Activated naive CD8-positive, alpha-beta T cell treated with anti-CD3 and anti-CD28 coated beads, Interleukin-2, amount 10 ng/mL, durations not matched to agents 7 days and 5 days (primary cell): ENCODE measurements around the gene PLEKHM1. TPM values are rescaled to one million over a fixed set of nuclear protein-coding genes. Genes with fewer than 3 reads are reported as not detected.
"Not testable (repeated sequence)": the region's sequence is repeated elsewhere in the genome, so short reads cannot be mapped to it uniquely, and the experiment has no call there.

Experiments used
- ATAC-seq: fragments of 150-1000 bp; cut with Tn5 transposase; one replicate; pipeline ENCODE4 v1.10.0; 2021; ENCODE audit warnings: low read depth, moderate library complexity
- POLR2A ChIA-PET: fragments of 350-600 bp; sonication (Branson Sonifier 250); formaldehyde crosslinking; loops from one replicate; lab custom pipeline; 2021; ENCODE audit warnings: antibody characterized with exemption; lab: Charles Lee
- DNase-seq: peaks from one replicate; pipeline ENCODE4 v3.0.0; 2021
- H3K27ac Mint-ChIP-seq: one replicate; pipeline ENCODE4 v1.8.0; 2022; ENCODE audit warnings: mild to moderate bottlenecking, mixed read lengths
- H3K27me3 Mint-ChIP-seq: one replicate; pipeline ENCODE4 v1.8.0; 2022; ENCODE audit warnings: mild to moderate bottlenecking, moderate library complexity, mixed read lengths
- H3K36me3 Mint-ChIP-seq: one replicate; pipeline ENCODE4 v1.8.0; 2021; ENCODE audit warnings: mild to moderate bottlenecking, mixed read lengths
- H3K4me1 Mint-ChIP-seq: one replicate; pipeline ENCODE4 v1.8.0; 2021; ENCODE audit warnings: mixed read lengths
- H3K4me3 Mint-ChIP-seq: one replicate; pipeline ENCODE4 v1.8.0; 2022; ENCODE audit warnings: mild to moderate bottlenecking, moderate library complexity, mixed read lengths
- H3K9me3 Mint-ChIP-seq: one replicate; pipeline ENCODE4 v1.8.0; 2021; ENCODE audit warnings: mixed read lengths
- total RNA-seq, 2 experiments: library from RNA; stranded (reverse); gene quantifications; one replicate each; pipeline ENCODE4 v1.2.3, GENCODE V29; 2021

PLEKHM1 gene
- total RNA-seq, 2 experiments from 2014 or later = 61.3 to 63.1 TPM

DNA sequence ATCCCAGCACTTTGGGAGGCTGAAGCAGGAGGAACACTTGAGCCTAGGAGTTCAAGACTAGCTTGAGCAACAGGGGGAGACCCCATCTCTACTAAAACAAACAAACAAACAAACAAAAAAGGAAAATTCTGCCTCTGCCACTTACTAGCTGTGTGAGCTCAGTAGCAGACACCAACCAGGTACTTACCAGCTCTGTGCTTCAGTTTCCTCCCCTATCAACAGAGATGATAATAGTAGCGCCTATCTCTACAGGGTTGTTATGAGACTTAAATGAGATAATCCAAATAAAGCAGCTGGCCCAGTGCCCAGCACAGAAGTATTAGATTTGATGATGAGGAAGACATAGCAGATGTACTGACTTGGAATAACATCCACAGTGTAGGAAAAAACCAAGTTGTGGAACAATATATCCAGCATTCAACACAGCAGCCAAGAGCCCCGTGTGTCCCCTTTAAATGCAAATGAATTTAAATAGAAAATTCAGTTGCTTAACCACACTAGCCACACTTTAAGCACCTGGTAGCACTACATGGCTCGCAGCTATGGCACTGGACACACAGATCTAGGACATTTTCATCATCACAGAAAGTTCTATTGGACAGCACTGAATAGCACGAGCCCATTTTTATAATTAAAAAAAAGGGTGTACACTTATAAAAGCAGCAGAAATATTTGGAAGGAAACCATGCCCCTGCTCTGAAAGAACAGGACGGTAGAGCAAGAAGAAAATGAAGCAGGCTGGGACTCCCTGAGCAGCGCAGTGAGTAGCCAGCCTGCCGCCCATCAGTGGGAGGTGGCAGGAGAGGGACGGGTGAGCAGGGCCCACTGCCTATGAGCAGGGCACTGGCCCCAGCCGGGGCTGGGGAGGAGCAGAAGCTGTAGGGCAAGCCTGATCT lies 37.9 kb downstream of the PLEKHM1 start:
- H3K4me1 Mint-ChIP-seq, ATAC-seq, H3K4me3 Mint-ChIP-seq, H3K27ac Mint-ChIP-seq, DNase-seq, POLR2A ChIA-PET, H3K9me3 Mint-ChIP-seq, H3K27me3 Mint-ChIP-seq: not testable (repeated sequence)
- H3K36me3 Mint-ChIP-seq = peaks cover 14% of the 10 kb centered on the region

DNA sequence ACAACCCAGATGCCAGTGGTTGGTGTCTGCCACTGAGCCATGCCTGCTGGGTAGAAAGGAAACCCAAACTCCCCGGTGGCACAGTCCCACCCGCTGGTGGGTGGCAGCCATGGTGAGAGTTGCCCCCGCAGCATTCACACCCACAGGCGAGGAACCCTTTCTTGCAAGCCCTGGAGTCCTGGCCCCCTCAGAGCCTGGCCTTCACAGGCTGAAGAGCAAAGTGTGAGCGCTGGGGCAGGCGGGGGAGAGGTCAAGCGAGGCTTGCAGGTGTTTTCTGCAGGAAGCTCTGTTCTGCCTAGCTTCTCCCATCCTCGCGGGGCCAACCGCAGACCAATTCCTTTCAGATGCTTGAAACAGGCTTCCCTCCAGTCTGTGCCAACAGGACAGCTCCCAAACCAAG lies 38.9 kb downstream of the PLEKHM1 start:
- DNase-seq, H3K4me1 Mint-ChIP-seq, ATAC-seq, POLR2A ChIA-PET, H3K27me3 Mint-ChIP-seq, H3K27ac Mint-ChIP-seq, H3K4me3 Mint-ChIP-seq, H3K9me3 Mint-ChIP-seq: not testable (repeated sequence)
- peaks cover 14% of the 10 kb centered on the region for H3K36me3 Mint-ChIP-seq

DNA sequence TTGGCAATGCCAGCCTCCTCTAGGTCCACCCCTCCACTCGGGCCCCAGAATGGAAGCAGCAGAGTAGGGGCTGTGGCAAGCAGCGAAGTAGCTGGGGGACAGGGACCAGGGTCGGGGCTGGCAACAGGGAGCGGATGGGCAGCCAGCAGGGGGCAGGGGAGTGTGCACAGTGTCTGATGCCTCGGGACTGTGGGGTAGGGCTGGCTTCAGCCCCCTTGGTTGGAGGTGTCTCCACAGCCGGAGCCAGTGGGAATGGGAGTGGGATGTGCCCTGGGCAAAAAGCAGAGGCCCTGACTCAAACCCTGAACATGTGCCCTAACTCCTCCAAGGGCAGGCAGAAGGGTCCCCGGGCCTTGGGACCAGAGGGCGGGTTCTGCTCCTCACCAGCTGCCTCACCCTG lies 39.4 kb downstream of the PLEKHM1 start:
- no peak for ATAC-seq
- H3K27ac Mint-ChIP-seq = no peak overlapping the region
- H3K4me1 Mint-ChIP-seq = peaks cover 11% of the 10 kb centered on the region
- POLR2A ChIA-PET = no interaction called here
- H3K36me3 Mint-ChIP-seq = peaks cover 14% of the 10 kb centered on the region
- no peak for DNase-seq
- no peaks in the 10 kb centered on the region for H3K9me3 Mint-ChIP-seq
- H3K27me3 Mint-ChIP-seq = no peaks in the 10 kb centered on the region
- H3K4me3 Mint-ChIP-seq = no peak overlapping the region

DNA sequence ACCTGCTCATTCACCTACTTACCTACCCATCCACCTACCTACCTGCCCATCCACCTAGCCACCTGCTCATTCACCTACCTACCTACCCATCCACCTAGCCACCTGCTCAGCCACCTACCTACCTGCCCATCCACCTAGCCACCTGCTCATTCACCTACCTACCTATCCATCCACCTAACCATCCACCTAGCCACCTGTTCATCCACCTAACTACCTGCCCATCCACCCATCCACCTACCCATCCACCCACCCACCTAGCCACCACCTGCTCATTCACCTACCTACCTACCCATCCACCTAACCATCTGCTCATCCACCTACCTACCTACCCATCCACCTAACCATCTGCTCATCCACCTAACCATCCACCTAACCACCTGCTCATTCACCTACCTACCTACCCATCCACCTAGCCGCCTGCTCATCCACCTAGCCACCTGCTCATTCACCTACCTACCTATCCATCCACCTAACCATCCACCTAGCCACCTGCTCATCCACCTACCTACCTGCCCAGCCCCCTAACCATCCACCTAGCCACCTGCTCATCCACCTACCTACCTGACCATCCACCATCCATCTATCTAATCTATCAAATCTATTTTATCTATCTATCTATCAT lies 40.7 kb downstream of the PLEKHM1 start:
- H3K4me1 Mint-ChIP-seq = peaks cover 23% of the 10 kb centered on the region
- H3K9me3 Mint-ChIP-seq, H3K27me3 Mint-ChIP-seq, DNase-seq, H3K27ac Mint-ChIP-seq, POLR2A ChIA-PET, H3K4me3 Mint-ChIP-seq, ATAC-seq: not testable (repeated sequence)
- peaks cover 20% of the 10 kb centered on the region for H3K36me3 Mint-ChIP-seq

DNA sequence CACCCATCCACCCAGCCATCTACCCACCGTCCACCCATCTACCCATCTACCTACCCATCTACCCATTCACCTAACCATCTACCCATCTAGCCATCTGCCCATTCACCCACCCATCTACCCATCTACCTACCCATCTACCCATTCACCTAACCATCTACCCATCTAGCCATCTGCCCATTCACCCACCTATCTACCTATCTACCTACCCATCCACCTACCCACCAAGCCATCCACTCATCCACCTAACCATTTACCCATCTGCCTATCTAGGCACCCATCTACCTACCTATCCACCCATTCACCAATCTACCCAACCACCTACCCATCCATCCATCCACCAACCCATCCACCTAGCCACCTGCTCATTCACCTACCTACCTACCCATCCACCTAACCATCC lies 41.3 kb downstream of the PLEKHM1 start:
- H3K27me3 Mint-ChIP-seq, H3K9me3 Mint-ChIP-seq, DNase-seq, ATAC-seq, POLR2A ChIA-PET, H3K27ac Mint-ChIP-seq, H3K4me3 Mint-ChIP-seq: not testable (repeated sequence)
- Mint-ChIP-seq H3K4me1 (peaks cover 25% of the 10 kb centered on the region), H3K36me3 (peaks cover 20% of the 10 kb centered on the region)

DNA sequence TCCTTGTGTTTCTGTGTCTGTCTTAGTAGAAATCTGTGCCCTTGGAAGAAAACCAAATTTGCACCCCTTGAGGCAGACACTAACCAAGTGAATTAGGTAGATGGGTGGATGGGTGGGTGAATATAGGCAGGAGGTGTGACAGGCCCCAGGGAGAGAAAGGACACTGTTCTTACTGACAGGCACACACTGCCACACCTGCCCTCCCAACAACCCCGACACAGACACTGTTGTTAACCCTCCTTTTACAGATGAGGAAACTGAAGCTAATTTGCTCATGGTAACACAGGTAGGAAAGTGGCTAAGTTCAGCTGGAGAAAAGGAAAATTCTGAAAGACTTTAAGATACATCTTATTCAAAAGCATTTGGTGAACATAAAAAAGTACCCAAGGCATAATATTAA lies 42.0 kb downstream of the PLEKHM1 start:
- ATAC-seq, POLR2A ChIA-PET, H3K27me3 Mint-ChIP-seq, H3K4me3 Mint-ChIP-seq, DNase-seq, H3K27ac Mint-ChIP-seq, H3K9me3 Mint-ChIP-seq: not testable (repeated sequence)
- Mint-ChIP-seq H3K36me3 (peaks cover 20% of the 10 kb centered on the region), H3K4me1 (peaks cover 25% of the 10 kb centered on the region)

DNA sequence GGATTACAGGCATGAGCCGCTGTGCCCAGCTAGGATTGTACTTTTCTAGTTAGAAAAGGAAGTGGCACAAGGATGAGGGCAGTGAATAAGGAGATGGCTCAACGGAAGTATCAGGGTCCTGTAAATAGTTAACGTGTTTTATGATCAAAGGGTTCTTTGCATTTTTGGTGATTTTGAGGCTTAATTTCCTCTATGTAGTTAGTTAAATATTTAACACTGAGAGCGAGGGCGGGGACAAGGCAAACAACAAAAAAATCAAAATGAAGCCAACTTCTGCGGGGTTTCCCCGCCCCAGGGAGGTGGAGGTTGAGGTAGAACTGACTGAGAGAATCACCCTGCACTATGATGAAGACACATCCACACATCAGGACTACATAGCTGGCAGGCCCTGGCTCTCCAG lies 42.5 kb downstream of the PLEKHM1 start:
- Mint-ChIP-seq H3K4me1 (peaks cover 25% of the 10 kb centered on the region), H3K36me3 (peaks cover 20% of the 10 kb centered on the region)
- ATAC-seq, POLR2A ChIA-PET, DNase-seq, H3K4me3 Mint-ChIP-seq, H3K9me3 Mint-ChIP-seq, H3K27ac Mint-ChIP-seq, H3K27me3 Mint-ChIP-seq: not testable (repeated sequence)

DNA sequence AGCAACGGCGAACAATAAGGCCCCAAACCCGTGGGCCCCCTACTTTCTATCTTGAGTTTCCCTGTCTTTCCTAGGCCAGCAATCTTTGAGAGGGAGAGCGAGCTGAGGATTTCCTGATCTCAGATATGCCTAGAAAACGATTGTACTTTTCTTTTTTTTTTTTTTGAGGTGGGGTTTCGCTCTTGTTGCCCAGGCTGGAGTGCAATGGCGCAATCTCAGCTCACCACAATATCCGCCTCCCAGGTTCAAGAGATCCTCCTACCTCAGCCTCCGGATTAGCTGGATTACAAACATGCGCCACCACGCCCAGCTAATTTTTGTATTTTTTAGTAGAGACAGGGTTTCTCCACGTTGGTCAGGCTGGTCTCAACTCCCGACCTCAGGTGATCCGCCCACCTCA lies 42.9 kb downstream of the PLEKHM1 start:
- H3K4me3 Mint-ChIP-seq, H3K9me3 Mint-ChIP-seq, POLR2A ChIA-PET, H3K27me3 Mint-ChIP-seq, DNase-seq, ATAC-seq, H3K27ac Mint-ChIP-seq: not testable (repeated sequence)
- H3K36me3 Mint-ChIP-seq = peaks cover 20% of the 10 kb centered on the region
- H3K4me1 Mint-ChIP-seq = peaks cover 25% of the 10 kb centered on the region

DNA sequence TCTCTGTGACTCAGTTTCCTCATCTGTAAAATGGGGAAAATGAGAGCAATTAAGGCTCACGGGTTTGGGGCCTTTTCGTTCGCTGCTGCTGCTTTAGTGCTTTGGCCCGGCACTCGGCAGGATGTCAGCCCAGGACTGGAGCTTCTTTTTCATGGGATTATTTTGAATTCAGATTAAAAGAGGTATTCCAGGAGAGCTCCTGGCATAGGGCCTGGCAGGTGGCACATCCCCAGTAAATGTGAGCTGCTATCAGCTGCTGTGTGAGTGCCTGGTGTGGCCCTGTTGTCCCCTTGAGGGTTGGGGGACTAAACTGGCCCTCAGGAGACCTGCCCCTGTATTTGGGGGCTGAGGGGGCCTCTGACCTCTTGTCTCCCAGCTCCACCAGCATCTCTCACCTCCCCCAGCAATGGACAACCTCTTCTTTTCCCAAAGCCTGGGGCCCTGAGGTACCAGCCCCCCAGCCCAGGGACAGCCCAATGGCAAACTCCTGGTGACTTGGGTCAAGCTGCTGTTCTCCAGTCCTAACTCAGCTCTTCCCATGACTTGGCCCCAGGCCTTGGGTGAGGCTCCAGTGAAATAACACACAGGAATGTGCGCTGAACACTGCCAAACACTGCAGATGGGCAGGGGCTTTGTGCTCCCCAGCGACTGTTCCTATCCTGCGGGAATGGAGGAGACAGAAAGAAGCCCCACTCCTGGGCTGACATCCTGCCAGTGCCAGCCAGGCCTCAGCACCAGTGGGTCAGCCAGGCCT lies 43.5 kb downstream of the PLEKHM1 start:
- H3K9me3 Mint-ChIP-seq, ATAC-seq, POLR2A ChIA-PET, DNase-seq, H3K27ac Mint-ChIP-seq, H3K27me3 Mint-ChIP-seq: not testable (repeated sequence)
- Mint-ChIP-seq H3K4me3 (peak overlapping the region; percentile 42), H3K4me1 (peaks cover 25% of the 10 kb centered on the region), H3K36me3 (peaks cover 20% of the 10 kb centered on the region)

DNA sequence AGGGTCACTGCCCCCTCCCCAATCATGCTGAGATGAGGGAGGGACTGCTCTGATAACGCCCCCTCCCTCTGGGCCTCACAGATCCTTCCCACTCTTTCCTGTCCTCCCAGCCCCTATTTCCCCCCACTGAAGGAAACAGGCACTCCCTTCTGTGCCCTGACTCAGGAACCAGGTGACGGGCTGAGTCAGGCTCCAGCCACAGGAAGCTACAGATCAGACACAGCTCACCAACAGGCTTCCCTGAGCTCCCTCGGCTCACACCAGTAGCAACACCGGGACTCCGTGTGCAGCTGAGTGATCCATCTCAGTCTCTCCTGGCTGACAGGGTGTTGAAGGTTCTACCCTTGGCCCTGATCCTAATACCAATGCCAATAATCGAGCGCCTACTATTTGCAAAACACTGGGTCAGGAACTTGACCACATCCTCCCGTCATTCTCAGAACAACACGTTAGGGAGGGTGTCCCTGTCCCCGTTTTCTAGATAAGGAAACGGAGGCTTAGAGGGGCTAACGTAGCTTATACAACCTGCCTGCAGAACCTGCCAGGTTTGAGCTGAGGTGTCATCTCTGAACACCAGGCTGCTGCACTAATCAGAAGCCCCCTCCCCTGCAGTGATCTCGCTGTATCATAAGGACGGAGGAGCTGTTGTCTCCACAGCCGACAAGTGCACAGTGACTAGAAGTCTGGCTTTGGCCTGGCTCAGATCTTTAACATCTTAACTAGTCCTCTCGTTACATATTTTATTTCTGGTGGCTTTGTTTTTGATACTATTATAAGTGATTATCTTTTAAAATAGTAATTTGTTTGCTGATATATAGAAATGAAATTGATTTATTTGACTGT lies 44.4 kb downstream of the PLEKHM1 start:
- peaks cover 20% of the 10 kb centered on the region for H3K36me3 Mint-ChIP-seq
- H3K4me3 Mint-ChIP-seq = peak overlapping the region; percentile 68
- peaks cover 24% of the 10 kb centered on the region for H3K4me1 Mint-ChIP-seq
- POLR2A ChIA-PET, H3K27me3 Mint-ChIP-seq, H3K9me3 Mint-ChIP-seq: not testable (repeated sequence)
- H3K27ac Mint-ChIP-seq = peak overlapping the region; percentile 77
- DNase-seq = peak; percentile 56
- ATAC-seq = peak; percentile 95

DNA sequence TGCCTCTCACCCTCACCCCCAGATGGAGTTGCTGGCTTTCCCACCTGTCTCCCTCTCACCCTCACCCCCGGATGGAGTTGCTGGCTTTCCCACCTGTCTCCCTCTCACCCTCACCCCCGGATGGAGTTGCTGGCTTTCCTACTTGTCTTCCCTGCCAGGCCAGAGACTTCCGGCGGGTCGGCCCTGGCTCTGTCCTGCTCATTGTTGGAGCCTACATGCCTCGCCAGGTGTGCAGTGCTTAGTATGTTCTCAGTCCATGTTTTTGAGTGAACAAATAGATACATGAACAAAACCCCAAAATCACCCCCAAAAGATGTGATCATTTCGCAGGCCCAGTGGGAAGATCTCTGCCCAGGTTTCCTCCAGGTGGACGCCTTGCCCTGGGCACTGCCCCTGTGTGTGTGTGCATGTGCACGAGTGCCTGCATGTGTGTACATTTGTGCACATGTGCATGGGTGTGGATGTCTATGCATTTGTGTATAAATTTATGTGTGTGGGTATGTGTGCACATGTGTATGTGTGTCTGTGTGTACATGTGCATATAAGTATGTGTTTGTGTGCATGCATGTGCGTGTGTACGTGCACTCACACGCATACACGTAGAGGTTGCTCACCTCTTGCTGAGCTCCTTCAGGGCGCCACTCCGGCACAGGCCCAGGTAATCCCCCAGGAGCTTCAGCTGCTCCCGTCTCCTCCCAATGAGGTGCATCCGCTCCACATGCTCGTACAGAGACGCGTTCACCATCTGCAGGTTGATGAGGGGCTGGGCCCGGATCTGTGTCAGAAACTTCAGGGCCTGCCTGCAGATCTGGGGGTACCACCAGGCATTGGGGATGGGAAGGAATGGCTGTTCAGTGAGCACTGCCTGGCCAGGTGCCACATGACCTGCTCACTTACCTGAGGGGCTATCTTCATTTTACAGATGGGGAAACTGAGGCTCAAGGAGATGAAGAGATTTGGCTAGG lies 45.4 kb downstream of the PLEKHM1 start:
- Mint-ChIP-seq H3K27ac (peak overlapping the region; percentile 77), H3K4me1 (peaks cover 31% of the 10 kb centered on the region), H3K4me3 (peak overlapping the region; percentile 30), H3K36me3 (peaks cover 18% of the 10 kb centered on the region)
- H3K9me3 Mint-ChIP-seq, POLR2A ChIA-PET, ATAC-seq, H3K27me3 Mint-ChIP-seq, DNase-seq: not testable (repeated sequence)

DNA sequence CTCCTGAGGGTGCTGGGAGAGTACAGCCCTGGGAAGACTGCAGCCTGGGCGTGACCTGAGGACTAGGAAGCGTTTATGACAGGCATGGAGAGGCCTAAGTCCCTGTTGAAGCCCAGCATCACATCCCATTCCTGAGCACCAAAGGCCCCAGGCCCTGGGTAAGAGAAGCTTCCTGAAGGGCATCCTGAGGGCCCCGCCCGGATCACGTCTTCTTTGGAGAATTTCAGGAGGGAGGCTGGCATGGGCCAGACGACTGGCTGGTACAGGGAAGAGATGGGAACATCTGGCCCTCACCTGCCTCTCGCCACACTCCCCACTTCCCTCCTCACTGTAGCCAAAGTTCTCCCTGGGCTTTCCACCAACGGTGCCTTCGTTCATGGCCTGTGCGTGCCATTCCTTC lies 46.2 kb downstream of the PLEKHM1 start:
- peaks cover 11% of the 10 kb centered on the region for H3K36me3 Mint-ChIP-seq
- H3K4me3 Mint-ChIP-seq, H3K9me3 Mint-ChIP-seq, POLR2A ChIA-PET, H3K27me3 Mint-ChIP-seq, DNase-seq, ATAC-seq, H3K27ac Mint-ChIP-seq: not testable (repeated sequence)
- peaks cover 33% of the 10 kb centered on the region for H3K4me1 Mint-ChIP-seq
